Panc1 (cell line): ENCODE results near the gene ZFYVE28. TPM values are rescaled to one million over a fixed set of nuclear protein-coding genes. Genes with fewer than 3 reads are reported as not detected.

Experiments used
- ATAC-seq: fragments of 200-7000 bp; cut with Tn5 transposase; 2 replicates; pipeline ENCODE4 v1.9.1; 2020; ENCODE audit warnings: mild to moderate bottlenecking, moderate library complexity
- BruUV-seq: library from RNA; stranded (reverse); fragments of 400-500 nt; replicated peaks from 2 replicates; lab custom pipeline; 2021; lab: Mats Ljungman, UMichigan
- CTCF ChIA-PET: fragments of 300-600 bp; sonication (Branson Sonifier 250); formaldehyde crosslinking; loops from one replicate; lab custom pipeline; 2022; ENCODE audit warnings: antibody characterized with exemption; lab: Charles Lee
- POLR2A ChIA-PET: fragments of 300-600 bp; sonication (Branson Sonifier 250); formaldehyde crosslinking; loops from one replicate; lab custom pipeline; 2022; ENCODE audit warnings: antibody characterized with exemption; lab: Charles Lee
- DNase-seq: peaks from one replicate; pipeline ENCODE4 v3.0.0-alpha.2; 2010; ENCODE audit warnings: low read depth, low spot score
- H3K27ac ChIP-seq: 2 replicates; pipeline ENCODE4 v1.5.1; 2011; ENCODE audit warnings: mild to moderate bottlenecking, low read length, inconsistent platforms
- H3K27me3 ChIP-seq: fragments of 200-500 bp; sonication (Bioruptor generic); 2 replicates; pipeline ENCODE4 v1.6.0; 2014; ENCODE audit warnings: low read length, inconsistent platforms; ENCODE audit not compliant: control insufficient read depth, insufficient read depth
- H3K36me3 ChIP-seq: fragments of 200-500 bp; sonication (Bioruptor generic); 2 replicates; pipeline ENCODE4 v1.5.1; 2014; ENCODE audit warnings: inconsistent platforms, mild to moderate bottlenecking, low read length, moderate library complexity; ENCODE audit not compliant: control insufficient read depth, insufficient read depth
- H3K4me1 ChIP-seq: 2 replicates; pipeline ENCODE4 v1.5.1; 2011; ENCODE audit warnings: inconsistent platforms, mild to moderate bottlenecking, low read length, moderate library complexity; ENCODE audit not compliant: control insufficient read depth, insufficient read depth
- H3K4me3 ChIP-seq, 2 experiments: 2 replicates each; pipeline ENCODE4 v1.5.1; 2011 to 2012; ENCODE audit warnings: low read depth in 2 of 2, low read length in 2 of 2, mild to moderate bottlenecking in 2 of 2, inconsistent platforms in 1 of 2, moderate library complexity in 1 of 2
- H3K9me3 ChIP-seq: fragments of 200-500 bp; sonication (Bioruptor generic); 2 replicates; pipeline ENCODE4 v1.5.1; 2014; ENCODE audit warnings: low read depth, mild to moderate bottlenecking, inconsistent platforms, low read length, moderate library complexity; ENCODE audit not compliant: control insufficient read depth, insufficient read depth
- POLR2AphosphoS5 ChIP-seq: IDR thresholded peaks from 2 replicates; pipeline ENCODE4 v1.6.1; 2012; ENCODE audit warnings: mild to moderate bottlenecking, low read depth, low read length, moderate library complexity
- SIN3A ChIP-seq: IDR thresholded peaks from 2 replicates; pipeline ENCODE4 v1.6.1; 2012; ENCODE audit warnings: low read depth, mild to moderate bottlenecking, low read length, moderate library complexity, borderline replicate concordance; ENCODE audit not compliant: insufficient read depth
- TCF7L2 ChIP-seq: IDR thresholded peaks from 2 replicates; pipeline ENCODE4 v1.6.1; 2011; ENCODE audit warnings: mild to moderate bottlenecking, low read depth, low read length, inconsistent platforms
- in situ Hi-C: cut with HindIII; loops from 2 replicates; pipeline ENCODE4 v1.10.0; 2016; ENCODE audit warnings: low sequenced_read_pairs, low pct_unique_long_range_greater_than_20kb
- intact Hi-C: fragments of 100-400 bp; cut with micrococcal nuclease; formaldehyde crosslinking; loops from one replicate; pipeline ENCODE4 v1.10.0; 2022; ENCODE audit not compliant: unreplicated experiment
- total RNA-seq: library from RNA; stranded (reverse); gene quantifications from one replicate; pipeline ENCODE4 v1.2.1, GENCODE V29; 2021; ENCODE audit not compliant: unreplicated experiment
- TF ChIP-seq, protein P1 (sequence below): fragments of 450-650 bp; IDR thresholded peaks from 2 replicates; pipeline ENCODE4 v1.5.1; 2017; ENCODE audit warnings: mild to moderate bottlenecking
- TF ChIP-seq, protein P2 (sequence below), 2 experiments: IDR thresholded peaks; 2 replicates each; pipeline ENCODE4 v1.6.1; 2011 to 2012; ENCODE audit warnings: low read depth in 2 of 2, control low read depth in 1 of 2, low read length in 1 of 2, mild to moderate bottlenecking in 1 of 2, moderate library complexity in 1 of 2; ENCODE audit not compliant: insufficient read depth in 1 of 2

ZFYVE28 gene
- total RNA-seq, 1 experiment from 2014 or later, result 11.9 TPM

DNA sequence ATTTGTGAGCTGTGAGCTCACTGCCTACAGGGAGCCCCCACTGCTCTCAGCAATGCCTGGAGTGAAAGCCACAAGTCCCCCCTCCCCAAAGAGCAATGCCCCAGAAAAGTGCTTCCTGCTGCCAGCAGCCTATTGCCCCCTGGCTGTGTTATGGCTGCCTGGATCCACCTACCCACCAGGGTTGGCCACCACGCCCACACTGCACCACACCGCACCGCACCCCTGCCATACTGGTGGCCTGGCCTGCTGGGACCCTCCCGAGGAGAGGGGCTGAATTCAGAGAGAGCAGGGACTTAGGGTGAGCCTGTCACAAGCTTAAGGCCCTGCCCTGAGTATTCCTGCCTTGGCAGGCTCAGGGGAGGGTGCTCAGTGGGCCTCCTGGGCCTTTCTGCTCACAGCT lies 4.6 kb upstream of the ZFYVE28 start:
- ChIA-PET POLR2A (no interaction called here), CTCF (no interaction called here)
- no peak for ATAC-seq
- Histone ChIP-seq H3K4me3 (no peak overlapping the region), H3K9me3 (no peaks in the 10 kb centered on the region), H3K36me3 (no peaks in the 10 kb centered on the region), H3K27me3 (no peaks in the 10 kb centered on the region), H3K4me1 (no peaks in the 10 kb centered on the region), H3K27ac (no peak overlapping the region)
- TF ChIP-seq, protein P1, sequence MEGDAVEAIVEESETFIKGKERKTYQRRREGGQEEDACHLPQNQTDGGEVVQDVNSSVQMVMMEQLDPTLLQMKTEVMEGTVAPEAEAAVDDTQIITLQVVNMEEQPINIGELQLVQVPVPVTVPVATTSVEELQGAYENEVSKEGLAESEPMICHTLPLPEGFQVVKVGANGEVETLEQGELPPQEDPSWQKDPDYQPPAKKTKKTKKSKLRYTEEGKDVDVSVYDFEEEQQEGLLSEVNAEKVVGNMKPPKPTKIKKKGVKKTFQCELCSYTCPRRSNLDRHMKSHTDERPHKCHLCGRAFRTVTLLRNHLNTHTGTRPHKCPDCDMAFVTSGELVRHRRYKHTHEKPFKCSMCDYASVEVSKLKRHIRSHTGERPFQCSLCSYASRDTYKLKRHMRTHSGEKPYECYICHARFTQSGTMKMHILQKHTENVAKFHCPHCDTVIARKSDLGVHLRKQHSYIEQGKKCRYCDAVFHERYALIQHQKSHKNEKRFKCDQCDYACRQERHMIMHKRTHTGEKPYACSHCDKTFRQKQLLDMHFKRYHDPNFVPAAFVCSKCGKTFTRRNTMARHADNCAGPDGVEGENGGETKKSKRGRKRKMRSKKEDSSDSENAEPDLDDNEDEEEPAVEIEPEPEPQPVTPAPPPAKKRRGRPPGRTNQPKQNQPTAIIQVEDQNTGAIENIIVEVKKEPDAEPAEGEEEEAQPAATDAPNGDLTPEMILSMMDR, result no peak
- TF ChIP-seq SIN3A (no peak), POLR2AphosphoS5 (no peak)
- TF ChIP-seq, protein P2, sequence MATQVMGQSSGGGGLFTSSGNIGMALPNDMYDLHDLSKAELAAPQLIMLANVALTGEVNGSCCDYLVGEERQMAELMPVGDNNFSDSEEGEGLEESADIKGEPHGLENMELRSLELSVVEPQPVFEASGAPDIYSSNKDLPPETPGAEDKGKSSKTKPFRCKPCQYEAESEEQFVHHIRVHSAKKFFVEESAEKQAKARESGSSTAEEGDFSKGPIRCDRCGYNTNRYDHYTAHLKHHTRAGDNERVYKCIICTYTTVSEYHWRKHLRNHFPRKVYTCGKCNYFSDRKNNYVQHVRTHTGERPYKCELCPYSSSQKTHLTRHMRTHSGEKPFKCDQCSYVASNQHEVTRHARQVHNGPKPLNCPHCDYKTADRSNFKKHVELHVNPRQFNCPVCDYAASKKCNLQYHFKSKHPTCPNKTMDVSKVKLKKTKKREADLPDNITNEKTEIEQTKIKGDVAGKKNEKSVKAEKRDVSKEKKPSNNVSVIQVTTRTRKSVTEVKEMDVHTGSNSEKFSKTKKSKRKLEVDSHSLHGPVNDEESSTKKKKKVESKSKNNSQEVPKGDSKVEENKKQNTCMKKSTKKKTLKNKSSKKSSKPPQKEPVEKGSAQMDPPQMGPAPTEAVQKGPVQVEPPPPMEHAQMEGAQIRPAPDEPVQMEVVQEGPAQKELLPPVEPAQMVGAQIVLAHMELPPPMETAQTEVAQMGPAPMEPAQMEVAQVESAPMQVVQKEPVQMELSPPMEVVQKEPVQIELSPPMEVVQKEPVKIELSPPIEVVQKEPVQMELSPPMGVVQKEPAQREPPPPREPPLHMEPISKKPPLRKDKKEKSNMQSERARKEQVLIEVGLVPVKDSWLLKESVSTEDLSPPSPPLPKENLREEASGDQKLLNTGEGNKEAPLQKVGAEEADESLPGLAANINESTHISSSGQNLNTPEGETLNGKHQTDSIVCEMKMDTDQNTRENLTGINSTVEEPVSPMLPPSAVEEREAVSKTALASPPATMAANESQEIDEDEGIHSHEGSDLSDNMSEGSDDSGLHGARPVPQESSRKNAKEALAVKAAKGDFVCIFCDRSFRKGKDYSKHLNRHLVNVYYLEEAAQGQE (IDR thresholded peaks at IDR 0.05; ENCODE audit: insufficient read depth in 1 of 2, low read depth in 2 of 2, low read length in 1 of 2), result no peak
- DNase-seq, result no peak
- BruUV-seq, result no TSS peak
- in situ Hi-C loops (no loop called here), intact Hi-C loops (no loop called here)

DNA sequence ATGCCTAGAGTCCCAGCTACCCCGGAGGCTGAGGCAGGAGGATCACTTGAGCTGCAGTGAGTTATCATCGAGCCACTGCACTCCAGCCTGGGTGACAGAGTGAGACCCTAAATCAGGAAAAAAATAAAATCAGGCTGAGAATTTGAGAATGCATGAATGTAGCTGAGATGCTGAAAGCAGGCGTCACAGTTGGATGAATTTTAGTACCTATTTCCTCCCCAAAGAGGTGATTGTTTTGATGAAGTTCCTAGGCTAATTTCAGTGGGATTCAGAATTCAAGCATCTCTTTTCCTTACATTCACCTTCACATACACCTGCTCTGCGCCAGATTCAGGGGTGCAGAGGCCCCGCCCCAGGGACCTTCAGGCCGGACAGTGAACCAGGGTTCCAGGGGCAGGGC lies 3.5 kb upstream of the ZFYVE28 start:
- no peak for ATAC-seq
- intact Hi-C loops (no loop called here), in situ Hi-C loops (no loop called here)
- CTCF ChIA-PET, result no interaction called here
- no peak for DNase-seq
- H3K9me3 ChIP-seq, result no peaks in the 10 kb centered on the region
- no peaks in the 10 kb centered on the region for H3K27me3 ChIP-seq
- POLR2A ChIA-PET, result no interaction called here
- H3K27ac ChIP-seq, result no peak overlapping the region
- TF ChIP-seq SIN3A (no peak), TCF7L2 (no peak), POLR2AphosphoS5 (no peak)
- TF ChIP-seq, protein P2 (IDR thresholded peaks at IDR 0.05; ENCODE audit: insufficient read depth in 1 of 2, low read depth in 2 of 2, low read length in 1 of 2), result no peak
- TF ChIP-seq, protein P1, result no peak
- H3K36me3 ChIP-seq, result no peaks in the 10 kb centered on the region
- no TSS peak for BruUV-seq
- H3K4me3 ChIP-seq, result no peak overlapping the region
- H3K4me1 ChIP-seq, result no peaks in the 10 kb centered on the region
